Stomach (tissue), 9 donors: ENCODE data around the gene NAV3. TPM values are rescaled to one million over a fixed set of nuclear protein-coding genes. Genes with fewer than 3 reads are reported as not detected.

ENCODE experiments used
- DNase-seq, 2 donors: peaks; one replicate each; pipeline versions ENCODE4 v3.0.0 to v3.0.0-alpha.2; 2013 to 2019
- H3K27ac ChIP-seq, 5 donors: fragments of 200-600 bp in 4 of 5; sonication (generic) in 4 of 5; one replicate each; pipeline ENCODE4 v1.5.1; 2013 to 2019; ENCODE audit warnings: mild to moderate bottlenecking in 1 of 5, moderate library complexity in 1 of 5
- H3K27me3 ChIP-seq, 3 donors: fragments of 200-600 bp; sonication (generic); one replicate each; pipeline ENCODE4 v1.5.1; 2017 to 2019; ENCODE audit warnings: mixed run types in 1 of 3
- H3K36me3 ChIP-seq, 4 donors: fragments of 200-600 bp; sonication (generic); 1 replicate in 3 of 4; 2 replicates in 1 of 4; pipeline ENCODE4 v1.5.1; 2016 to 2019
- H3K4me1 ChIP-seq, 4 donors: fragments of 200-600 bp; sonication (generic); one replicate each; pipeline ENCODE4 v1.5.1; 2016 to 2019
- H3K4me3 ChIP-seq, 4 donors: fragments of 200-600 bp; sonication (generic) in 3 of 4; one replicate each; pipeline ENCODE4 v1.5.1; 2016 to 2019; ENCODE audit warnings: mild to moderate bottlenecking in 1 of 4
- H3K9me3 ChIP-seq, 4 donors: fragments of 200-600 bp; sonication (generic); one replicate each; pipeline ENCODE4 v1.5.1; 2016 to 2019
- EP300 ChIP-seq: sonication (generic); formaldehyde crosslinking; IDR thresholded peaks from one replicate; pipeline ENCODE4 v1.6.1; 2017; ENCODE audit warnings: antibody characterized with exemption
- POLR2A ChIP-seq, 4 donors: fragments of 450-650 bp; IDR thresholded peaks; one replicate each; pipeline ENCODE4 v1.6.1; 2016; ENCODE audit warnings: antibody characterized with exemption in 4 of 4, control low read depth in 2 of 4, mild to moderate bottlenecking in 1 of 4, moderate library complexity in 1 of 4
- POLR2AphosphoS5 ChIP-seq, 3 donors: sonication (generic); formaldehyde crosslinking; IDR thresholded peaks; one replicate each; pipeline ENCODE4 v1.6.1; 2016; ENCODE audit warnings: antibody characterized with exemption in 3 of 3
- WGBS, 5 donors: extraction: QIAGEN DNeasy Blood & Tissue Kit in 3 of 5; methylation state at CpG; one replicate each; pipeline versions ENCODE4 v1.1.5 to v1.1.7; 2013 to 2018; 5-methylcytosine and 5-hydroxymethylcytosine counted together
- intact Hi-C: fragments of 100-400 bp; cut with DNase I; formaldehyde crosslinking; loops from one replicate; pipeline ENCODE4 v1.15.1; 2023; ENCODE audit warnings: low total_unique reads
- polyA plus RNA-seq, 3 donors: library from polyadenylated mRNA; stranded (reverse); fragments of 200-250 nt; gene quantifications; one replicate each; pipeline ENCODE4 v1.2.3, GENCODE V29; 2013
- total RNA-seq, 5 donors: library from RNA; depleted of rRNA; stranded (reverse); fragments of >200 nt; gene quantifications; one replicate each; pipeline versions ENCODE4 v1.1.0 to v1.2.3, GENCODE V29; 2014 to 2016
- TF ChIP-seq, protein P1 (sequence below), 7 experiments: fragments of 450-650 bp in 4 of 7; fragments of 200-600 bp in 3 of 7; sonication (generic) in 3 of 7; IDR thresholded peaks; one replicate each; pipeline ENCODE4 v1.5.1; 2016 to 2019; ENCODE audit warnings: antibody characterized with exemption in 7 of 7, control low read depth in 2 of 7, mild to moderate bottlenecking in 1 of 7
- donor health status: healthy with polysubstance abuse.
- donor health status: Bipolar disorder and iron deficiency.
- donor health status: healthy.

Gene NAV3
- total and polyA plus RNA-seq, 8 donors = 0.15 to 18.9 (median 2.2) TPM

DNA sequence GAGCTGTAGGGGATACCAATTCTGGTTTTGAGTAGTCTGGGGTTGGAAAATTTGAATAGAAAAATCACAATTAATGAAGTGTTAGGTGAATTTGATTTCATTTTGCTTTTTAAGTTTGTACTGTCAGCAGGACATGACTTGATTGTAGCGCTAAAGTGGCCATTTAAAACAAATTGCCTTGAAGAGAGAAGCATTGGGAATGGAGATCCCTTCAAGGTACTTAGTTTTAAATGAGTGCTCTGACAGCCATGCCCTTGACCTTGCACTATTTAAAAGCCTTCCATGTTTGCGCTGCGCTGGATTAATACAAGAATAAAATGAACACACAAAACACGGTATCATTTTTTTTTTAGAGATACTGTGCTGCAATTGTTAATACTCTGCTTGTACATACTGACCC is 345.9 kb downstream of the NAV3 start:
- Histone ChIP-seq H3K27me3 (no peaks in the 10 kb centered on the region), H3K27ac (no peak overlapping the region), H3K9me3 (no peaks in the 10 kb centered on the region), H3K36me3 (no peaks in the 10 kb centered on the region), H3K4me1 (no peaks in the 10 kb centered on the region), H3K4me3 (no peak overlapping the region)
- whole genome bisulfite sequencing, 5 donors = 81 to 91% (median 85%) methylated on average over 4 of the region's 4 CpGs
- no peak for DNase-seq
- TF ChIP-seq EP300 = no peak
- no peak for TF ChIP-seq POLR2A (IDR thresholded peaks at IDR 0.05)
- TF ChIP-seq POLR2AphosphoS5 (IDR thresholded peaks at IDR 0.05) = no peak
- TF ChIP-seq, protein P1, sequence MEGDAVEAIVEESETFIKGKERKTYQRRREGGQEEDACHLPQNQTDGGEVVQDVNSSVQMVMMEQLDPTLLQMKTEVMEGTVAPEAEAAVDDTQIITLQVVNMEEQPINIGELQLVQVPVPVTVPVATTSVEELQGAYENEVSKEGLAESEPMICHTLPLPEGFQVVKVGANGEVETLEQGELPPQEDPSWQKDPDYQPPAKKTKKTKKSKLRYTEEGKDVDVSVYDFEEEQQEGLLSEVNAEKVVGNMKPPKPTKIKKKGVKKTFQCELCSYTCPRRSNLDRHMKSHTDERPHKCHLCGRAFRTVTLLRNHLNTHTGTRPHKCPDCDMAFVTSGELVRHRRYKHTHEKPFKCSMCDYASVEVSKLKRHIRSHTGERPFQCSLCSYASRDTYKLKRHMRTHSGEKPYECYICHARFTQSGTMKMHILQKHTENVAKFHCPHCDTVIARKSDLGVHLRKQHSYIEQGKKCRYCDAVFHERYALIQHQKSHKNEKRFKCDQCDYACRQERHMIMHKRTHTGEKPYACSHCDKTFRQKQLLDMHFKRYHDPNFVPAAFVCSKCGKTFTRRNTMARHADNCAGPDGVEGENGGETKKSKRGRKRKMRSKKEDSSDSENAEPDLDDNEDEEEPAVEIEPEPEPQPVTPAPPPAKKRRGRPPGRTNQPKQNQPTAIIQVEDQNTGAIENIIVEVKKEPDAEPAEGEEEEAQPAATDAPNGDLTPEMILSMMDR (IDR thresholded peaks at IDR 0.05) = no peak
- intact Hi-C loops = no loop called here

DNA sequence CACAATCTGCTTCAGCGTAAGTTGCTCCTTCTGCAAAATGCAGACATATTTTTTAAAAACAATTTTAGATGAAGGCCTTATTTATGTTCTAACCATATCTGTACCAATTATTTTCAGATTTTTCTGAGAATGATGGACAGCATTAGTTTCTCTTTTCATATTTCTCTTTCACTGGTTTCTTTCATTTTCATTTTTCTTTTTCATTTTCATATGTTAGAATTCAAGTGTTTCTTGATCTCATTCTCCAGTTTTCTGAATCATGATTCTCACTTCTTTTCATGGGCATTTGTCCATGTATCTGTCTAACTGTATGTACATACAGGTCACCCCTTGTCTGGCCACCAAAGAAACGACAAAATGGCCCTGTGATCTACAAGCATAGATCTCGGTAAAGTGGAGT is 346.6 kb downstream of the NAV3 start:
- TF ChIP-seq EP300 (no peak), POLR2AphosphoS5 (IDR thresholded peaks at IDR 0.05) (no peak), POLR2A (IDR thresholded peaks at IDR 0.05) (no peak)
- TF ChIP-seq, protein P1 (IDR thresholded peaks at IDR 0.05) = no peak
- no peak for DNase-seq
- Histone ChIP-seq H3K4me1 (no peaks in the 10 kb centered on the region), H3K36me3 (no peaks in the 10 kb centered on the region), H3K9me3 (no peaks in the 10 kb centered on the region), H3K4me3 (no peak overlapping the region), H3K27ac (no peak overlapping the region), H3K27me3 (no peaks in the 10 kb centered on the region)
- WGBS, 5 donors = 90 to 96% (median 95%) methylated on average over 3 of the region's 3 CpGs
- intact Hi-C loops = no loop called here

DNA sequence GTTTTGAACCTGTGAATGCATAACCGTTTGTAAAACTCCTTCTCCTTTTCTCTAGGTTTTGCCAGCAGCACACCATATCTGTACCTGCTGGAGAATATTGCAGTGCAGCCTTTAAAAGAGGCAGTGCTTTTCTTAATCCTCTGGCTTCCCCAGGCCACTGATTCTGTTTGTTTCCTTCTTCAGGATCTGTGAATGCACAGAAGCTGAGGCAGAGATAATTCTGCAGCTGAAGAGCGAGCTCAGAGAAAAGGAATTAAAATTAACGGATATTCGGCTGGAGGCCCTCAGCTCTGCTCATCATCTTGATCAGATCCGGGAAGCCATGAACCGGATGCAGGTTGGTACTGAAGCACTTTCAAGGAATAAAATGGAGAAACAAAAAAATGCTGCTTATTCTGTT is 348.7 kb downstream of the NAV3 start:
- H3K27ac ChIP-seq = no peak overlapping the region
- intact Hi-C loops = no loop called here
- WGBS, 5 donors = 75 to 84% (median 76%) methylated on average over 6 of the region's 6 CpGs
- no peaks in the 10 kb centered on the region for H3K9me3 ChIP-seq
- no peak overlapping the region for H3K4me3 ChIP-seq
- TF ChIP-seq POLR2A (IDR thresholded peaks at IDR 0.05) (no peak), EP300 (no peak), POLR2AphosphoS5 (IDR thresholded peaks at IDR 0.05) (no peak)
- TF ChIP-seq, protein P1 (IDR thresholded peaks at IDR 0.05) = no peak
- no peaks in the 10 kb centered on the region for H3K36me3 ChIP-seq
- H3K27me3 ChIP-seq = no peaks in the 10 kb centered on the region
- DNase-seq = no peak
- no peaks in the 10 kb centered on the region for H3K4me1 ChIP-seq

DNA sequence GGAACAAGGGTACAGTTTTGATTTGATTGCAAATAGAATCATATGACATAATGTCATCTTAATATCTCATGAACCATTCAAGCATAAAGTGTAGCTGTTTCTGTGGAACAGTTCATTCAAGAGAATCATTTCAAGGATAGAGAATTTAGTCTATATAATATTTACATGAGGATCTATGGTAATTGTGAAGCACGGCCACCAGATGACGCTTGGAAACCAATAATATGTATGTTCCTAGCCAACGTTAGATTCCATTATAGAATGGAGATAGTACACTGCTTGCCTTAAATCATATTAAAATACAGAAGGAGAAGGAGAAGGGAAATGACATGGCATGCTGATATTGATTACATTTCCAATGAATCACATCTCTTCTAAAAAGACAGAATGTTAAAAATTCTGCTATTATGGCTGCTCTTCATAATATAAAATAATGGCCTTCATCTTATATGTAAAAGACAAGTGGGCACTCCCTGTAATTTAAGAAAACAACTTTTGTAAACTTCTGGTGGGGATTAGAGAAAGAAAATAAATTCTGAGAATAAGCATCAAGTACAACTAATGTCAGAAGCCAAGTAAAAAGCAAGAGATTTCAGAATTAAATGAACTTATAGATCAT is 351.0 kb downstream of the NAV3 start:
- no peak overlapping the region for H3K27ac ChIP-seq
- H3K27me3 ChIP-seq = no peaks in the 10 kb centered on the region
- no peak overlapping the region for H3K4me3 ChIP-seq
- intact Hi-C loops = no loop called here
- TF ChIP-seq POLR2AphosphoS5 (IDR thresholded peaks at IDR 0.05) (no peak), POLR2A (IDR thresholded peaks at IDR 0.05) (no peak), EP300 (no peak)
- TF ChIP-seq, protein P1 (IDR thresholded peaks at IDR 0.05) = no peak
- H3K9me3 ChIP-seq = no peaks in the 10 kb centered on the region
- H3K36me3 ChIP-seq = no peaks in the 10 kb centered on the region
- peak in 1 of 2 donors; percentile 64 for DNase-seq
- WGBS, 5 donors = 35 to 47% (median 42%) methylated on average over 3 of the region's 3 CpGs
- H3K4me1 ChIP-seq = no peaks in the 10 kb centered on the region
